Measurements from ENCODE around the gene ARRDC1. TPM values are rescaled to one million over a fixed set of nuclear protein-coding genes. Genes with fewer than 3 reads are reported as not detected.

Gene ARRDC1
- total and polyA plus RNA-seq, 9 of the 15 experiments (the other 6 are each of a cell fraction or from before 2014, with no cell fraction given), result 0.21 to 45.3 (median 18.6) TPM

DNA sequence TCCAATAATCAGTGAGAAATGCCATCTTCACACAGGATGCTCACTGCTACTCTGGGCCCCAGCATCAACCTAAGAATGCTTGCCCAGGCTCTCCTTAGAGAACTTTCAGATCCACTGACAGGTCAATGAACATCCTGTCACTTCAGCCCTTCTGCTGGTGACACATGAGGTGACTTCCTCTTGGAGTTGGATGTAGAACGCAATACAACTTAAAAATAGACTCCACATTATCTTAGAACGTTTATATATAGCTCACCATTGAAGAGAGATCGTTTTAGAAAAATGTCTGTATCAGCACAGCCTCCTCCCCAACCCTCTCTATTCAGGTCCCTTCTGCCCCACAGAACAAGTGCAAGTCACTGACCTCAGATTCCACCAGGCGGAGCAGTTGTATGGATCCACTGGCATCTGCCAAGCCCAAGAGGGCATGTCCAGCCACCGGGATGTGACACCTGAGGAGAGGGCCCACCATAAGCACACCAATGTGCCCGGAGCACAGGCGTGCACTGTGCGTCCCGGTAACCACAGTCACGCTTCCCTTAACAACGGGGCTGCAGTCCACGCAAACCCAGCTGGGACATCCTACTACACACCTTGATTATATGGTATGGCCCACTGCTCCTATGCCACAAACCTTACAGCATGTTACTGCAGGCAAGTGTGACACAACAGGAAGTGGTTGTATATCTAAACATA lies 29.6 kb upstream of the ARRDC1 start (continued):
- TF ChIP-seq CEBPG (CRISPR knock-in tag; IDR thresholded peaks at IDR 0.05) (0 out of 2 replicates have a peak, but pooled peaks have one; percentile 5), CEBPG (tag; conservative IDR thresholded peaks at IDR 0.05 in 1 of 2, IDR thresholded peaks at IDR 0.05 in 1 of 2) (no peak; a peak in 1 of 4 replicates), ZFPM2 (CRISPR knock-in tag; IDR thresholded peaks at IDR 0.05) (no peak), FOXA3 (CRISPR knock-in tag; conservative IDR thresholded peaks at IDR 0.05 in 1 of 2, IDR thresholded peaks at IDR 0.05 in 1 of 2) (0 out of 4 replicates have a peak, but pooled peaks of 1 of the 2 experiments have one; percentile 53), ZNF644 (tag; IDR thresholded peaks at IDR 0.05; ENCODE audit: low read depth) (no peak), TOE1 (IDR thresholded peaks at IDR 0.05; ENCODE audit: borderline replicate concordance) (no peak), TOE1 (CRISPR knock-in tag; IDR thresholded peaks at IDR 0.05; ENCODE audit: borderline replicate concordance, low read depth) (no peak), ZBTB1 (CRISPR knock-in tag; IDR thresholded peaks at IDR 0.05; ENCODE audit: borderline replicate concordance, low read depth) (no peak), FOXP1 (CRISPR knock-in tag; IDR thresholded peaks at IDR 0.05) (no peak; the same call in 1 of the 2 replicates), SP2 (IDR thresholded peaks at IDR 0.05; ENCODE audit: extremely low read depth, low read depth, low read length, poor library complexity, severe bottlenecking) (no peak), RFX7 (CRISPR knock-in tag; IDR thresholded peaks at IDR 0.05) (no peak), MED1 (CRISPR knock-in tag; IDR thresholded peaks at IDR 0.05; ENCODE audit: borderline replicate concordance) (no peak), MTA1 (IDR thresholded peaks at IDR 0.05; ENCODE audit: borderline replicate concordance) (no peak)
- TF ChIP-seq, protein P1, sequence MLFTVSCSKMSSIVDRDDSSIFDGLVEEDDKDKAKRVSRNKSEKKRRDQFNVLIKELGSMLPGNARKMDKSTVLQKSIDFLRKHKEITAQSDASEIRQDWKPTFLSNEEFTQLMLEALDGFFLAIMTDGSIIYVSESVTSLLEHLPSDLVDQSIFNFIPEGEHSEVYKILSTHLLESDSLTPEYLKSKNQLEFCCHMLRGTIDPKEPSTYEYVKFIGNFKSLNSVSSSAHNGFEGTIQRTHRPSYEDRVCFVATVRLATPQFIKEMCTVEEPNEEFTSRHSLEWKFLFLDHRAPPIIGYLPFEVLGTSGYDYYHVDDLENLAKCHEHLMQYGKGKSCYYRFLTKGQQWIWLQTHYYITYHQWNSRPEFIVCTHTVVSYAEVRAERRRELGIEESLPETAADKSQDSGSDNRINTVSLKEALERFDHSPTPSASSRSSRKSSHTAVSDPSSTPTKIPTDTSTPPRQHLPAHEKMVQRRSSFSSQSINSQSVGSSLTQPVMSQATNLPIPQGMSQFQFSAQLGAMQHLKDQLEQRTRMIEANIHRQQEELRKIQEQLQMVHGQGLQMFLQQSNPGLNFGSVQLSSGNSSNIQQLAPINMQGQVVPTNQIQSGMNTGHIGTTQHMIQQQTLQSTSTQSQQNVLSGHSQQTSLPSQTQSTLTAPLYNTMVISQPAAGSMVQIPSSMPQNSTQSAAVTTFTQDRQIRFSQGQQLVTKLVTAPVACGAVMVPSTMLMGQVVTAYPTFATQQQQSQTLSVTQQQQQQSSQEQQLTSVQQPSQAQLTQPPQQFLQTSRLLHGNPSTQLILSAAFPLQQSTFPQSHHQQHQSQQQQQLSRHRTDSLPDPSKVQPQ (CRISPR knock-in tag; IDR thresholded peaks at IDR 0.05; ENCODE audit: borderline replicate concordance), result no peak
- TF ChIP-seq, protein P2, sequence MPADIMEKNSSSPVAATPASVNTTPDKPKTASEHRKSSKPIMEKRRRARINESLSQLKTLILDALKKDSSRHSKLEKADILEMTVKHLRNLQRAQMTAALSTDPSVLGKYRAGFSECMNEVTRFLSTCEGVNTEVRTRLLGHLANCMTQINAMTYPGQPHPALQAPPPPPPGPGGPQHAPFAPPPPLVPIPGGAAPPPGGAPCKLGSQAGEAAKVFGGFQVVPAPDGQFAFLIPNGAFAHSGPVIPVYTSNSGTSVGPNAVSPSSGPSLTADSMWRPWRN (IDR thresholded peaks at IDR 0.05; ENCODE audit: low read depth), result no peak
- TF ChIP-seq, protein P3, sequence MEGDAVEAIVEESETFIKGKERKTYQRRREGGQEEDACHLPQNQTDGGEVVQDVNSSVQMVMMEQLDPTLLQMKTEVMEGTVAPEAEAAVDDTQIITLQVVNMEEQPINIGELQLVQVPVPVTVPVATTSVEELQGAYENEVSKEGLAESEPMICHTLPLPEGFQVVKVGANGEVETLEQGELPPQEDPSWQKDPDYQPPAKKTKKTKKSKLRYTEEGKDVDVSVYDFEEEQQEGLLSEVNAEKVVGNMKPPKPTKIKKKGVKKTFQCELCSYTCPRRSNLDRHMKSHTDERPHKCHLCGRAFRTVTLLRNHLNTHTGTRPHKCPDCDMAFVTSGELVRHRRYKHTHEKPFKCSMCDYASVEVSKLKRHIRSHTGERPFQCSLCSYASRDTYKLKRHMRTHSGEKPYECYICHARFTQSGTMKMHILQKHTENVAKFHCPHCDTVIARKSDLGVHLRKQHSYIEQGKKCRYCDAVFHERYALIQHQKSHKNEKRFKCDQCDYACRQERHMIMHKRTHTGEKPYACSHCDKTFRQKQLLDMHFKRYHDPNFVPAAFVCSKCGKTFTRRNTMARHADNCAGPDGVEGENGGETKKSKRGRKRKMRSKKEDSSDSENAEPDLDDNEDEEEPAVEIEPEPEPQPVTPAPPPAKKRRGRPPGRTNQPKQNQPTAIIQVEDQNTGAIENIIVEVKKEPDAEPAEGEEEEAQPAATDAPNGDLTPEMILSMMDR (IDR thresholded peaks at IDR 0.05 in 2 of 3, conservative IDR thresholded peaks at IDR 0.05 in 1 of 3; ENCODE audit: insufficient read depth in 2 of 3, low read depth in 1 of 3, low read length in 3 of 3), result 0 out of 6 replicates have a peak, but pooled peaks of 1 of the 3 experiments have one; percentile 17
- TF ChIP-seq, protein P4, sequence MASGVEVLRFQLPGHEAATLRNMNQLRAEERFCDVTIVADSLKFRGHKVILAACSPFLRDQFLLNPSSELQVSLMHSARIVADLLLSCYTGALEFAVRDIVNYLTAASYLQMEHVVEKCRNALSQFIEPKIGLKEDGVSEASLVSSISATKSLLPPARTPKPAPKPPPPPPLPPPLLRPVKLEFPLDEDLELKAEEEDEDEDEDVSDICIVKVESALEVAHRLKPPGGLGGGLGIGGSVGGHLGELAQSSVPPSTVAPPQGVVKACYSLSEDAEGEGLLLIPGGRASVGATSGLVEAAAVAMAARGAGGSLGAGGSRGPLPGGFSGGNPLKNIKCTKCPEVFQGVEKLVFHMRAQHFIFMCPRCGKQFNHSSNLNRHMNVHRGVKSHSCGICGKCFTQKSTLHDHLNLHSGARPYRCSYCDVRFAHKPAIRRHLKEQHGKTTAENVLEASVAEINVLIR (CRISPR knock-in tag; IDR thresholded peaks at IDR 0.05), result no peak
- TF ChIP-seq, protein P5, sequence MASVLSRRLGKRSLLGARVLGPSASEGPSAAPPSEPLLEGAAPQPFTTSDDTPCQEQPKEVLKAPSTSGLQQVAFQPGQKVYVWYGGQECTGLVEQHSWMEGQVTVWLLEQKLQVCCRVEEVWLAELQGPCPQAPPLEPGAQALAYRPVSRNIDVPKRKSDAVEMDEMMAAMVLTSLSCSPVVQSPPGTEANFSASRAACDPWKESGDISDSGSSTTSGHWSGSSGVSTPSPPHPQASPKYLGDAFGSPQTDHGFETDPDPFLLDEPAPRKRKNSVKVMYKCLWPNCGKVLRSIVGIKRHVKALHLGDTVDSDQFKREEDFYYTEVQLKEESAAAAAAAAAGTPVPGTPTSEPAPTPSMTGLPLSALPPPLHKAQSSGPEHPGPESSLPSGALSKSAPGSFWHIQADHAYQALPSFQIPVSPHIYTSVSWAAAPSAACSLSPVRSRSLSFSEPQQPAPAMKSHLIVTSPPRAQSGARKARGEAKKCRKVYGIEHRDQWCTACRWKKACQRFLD (CRISPR knock-in tag; IDR thresholded peaks at IDR 0.05), result no peak

All from K562 (cell line).